ENCODE data around the gene TMEM175. TPM values are rescaled to one million over a fixed set of nuclear protein-coding genes. Genes with fewer than 3 reads are reported as not detected.

The TMEM175 gene
- total RNA-seq, 2 donors from 2014 or later, result 44.1 to 74.6 TPM

- peak; percentile 76 for DNase-seq (ENCODE audit: low spot score)
- Histone ChIP-seq H3K4me1 (replicated peaks) (peaks cover 9% of the 10 kb centered on the region), H3K27ac (peak overlapping the region in 1 of 2 donors; percentile 14), H3K9me3 (no peaks in the 10 kb centered on the region), H3K4me3 (peak overlapping the region in 1 of 2 donors; percentile 8), H3K27me3 (replicated peaks; ENCODE audit: insufficient read depth) (no peaks in the 10 kb centered on the region), H3K36me3 (no peaks in the 10 kb centered on the region)
- 25% methylated on average over 23 of the region's 23 CpGs for WGBS
- intact Hi-C loops (cut with DNase I), result no loop called here
- TF ChIP-seq POLR2AphosphoS5 (IDR thresholded peaks at IDR 0.05) (peak; percentile 51), POLR2A (IDR thresholded peaks at IDR 0.05) (peak; percentile 41)
- TF ChIP-seq, protein P1, sequence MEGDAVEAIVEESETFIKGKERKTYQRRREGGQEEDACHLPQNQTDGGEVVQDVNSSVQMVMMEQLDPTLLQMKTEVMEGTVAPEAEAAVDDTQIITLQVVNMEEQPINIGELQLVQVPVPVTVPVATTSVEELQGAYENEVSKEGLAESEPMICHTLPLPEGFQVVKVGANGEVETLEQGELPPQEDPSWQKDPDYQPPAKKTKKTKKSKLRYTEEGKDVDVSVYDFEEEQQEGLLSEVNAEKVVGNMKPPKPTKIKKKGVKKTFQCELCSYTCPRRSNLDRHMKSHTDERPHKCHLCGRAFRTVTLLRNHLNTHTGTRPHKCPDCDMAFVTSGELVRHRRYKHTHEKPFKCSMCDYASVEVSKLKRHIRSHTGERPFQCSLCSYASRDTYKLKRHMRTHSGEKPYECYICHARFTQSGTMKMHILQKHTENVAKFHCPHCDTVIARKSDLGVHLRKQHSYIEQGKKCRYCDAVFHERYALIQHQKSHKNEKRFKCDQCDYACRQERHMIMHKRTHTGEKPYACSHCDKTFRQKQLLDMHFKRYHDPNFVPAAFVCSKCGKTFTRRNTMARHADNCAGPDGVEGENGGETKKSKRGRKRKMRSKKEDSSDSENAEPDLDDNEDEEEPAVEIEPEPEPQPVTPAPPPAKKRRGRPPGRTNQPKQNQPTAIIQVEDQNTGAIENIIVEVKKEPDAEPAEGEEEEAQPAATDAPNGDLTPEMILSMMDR (IDR thresholded peaks at IDR 0.05), result no peak
Measured at GRCh38 chr4:985123-985830, 53.0 kb downstream of the TMEM175 start.

DNA sequence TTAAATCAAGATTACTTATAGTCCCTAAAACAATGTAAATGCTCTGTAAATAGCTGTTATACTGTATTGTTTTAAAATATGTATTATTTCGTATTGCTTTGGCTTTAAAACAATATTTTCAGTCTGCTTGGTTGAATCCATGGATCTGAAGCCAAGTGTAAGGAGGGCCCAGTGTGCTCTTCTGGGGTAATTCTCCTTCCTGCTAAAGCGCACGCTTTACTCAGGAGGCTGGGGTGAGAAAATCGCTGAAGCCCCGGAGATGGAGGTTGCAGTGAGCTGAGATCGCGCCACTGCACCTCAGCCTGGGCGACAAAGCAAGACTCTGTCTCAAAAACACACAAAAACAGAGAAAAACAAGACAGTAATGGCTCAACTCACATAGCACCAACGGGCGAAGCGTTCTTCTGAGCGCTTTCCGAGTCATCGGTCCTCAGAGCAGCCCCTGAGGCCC lies 54.2 kb downstream of the TMEM175 start:
- 3% methylated on average over 14 of the region's 14 CpGs for WGBS
- intact Hi-C loops (cut with DNase I), result no loop called here
- DNase-seq (ENCODE audit: low spot score), result no peak
- H3K4me3 ChIP-seq, result peak overlapping the region; percentile 49 to 72
- peak overlapping the region; percentile 57 to 65 for H3K27ac ChIP-seq
- TF ChIP-seq POLR2AphosphoS5 (IDR thresholded peaks at IDR 0.05), result no peak
- TF ChIP-seq, protein P1 (IDR thresholded peaks at IDR 0.05), result no peak
- TF ChIP-seq POLR2A (IDR thresholded peaks at IDR 0.05), result no peak
- H3K4me1 ChIP-seq (replicated peaks), result peaks cover 9% of the 10 kb centered on the region
- H3K27me3 ChIP-seq (replicated peaks; ENCODE audit: insufficient read depth), result no peaks in the 10 kb centered on the region
- H3K9me3 ChIP-seq, result no peaks in the 10 kb centered on the region
- no peaks in the 10 kb centered on the region for H3K36me3 ChIP-seq

DNA sequence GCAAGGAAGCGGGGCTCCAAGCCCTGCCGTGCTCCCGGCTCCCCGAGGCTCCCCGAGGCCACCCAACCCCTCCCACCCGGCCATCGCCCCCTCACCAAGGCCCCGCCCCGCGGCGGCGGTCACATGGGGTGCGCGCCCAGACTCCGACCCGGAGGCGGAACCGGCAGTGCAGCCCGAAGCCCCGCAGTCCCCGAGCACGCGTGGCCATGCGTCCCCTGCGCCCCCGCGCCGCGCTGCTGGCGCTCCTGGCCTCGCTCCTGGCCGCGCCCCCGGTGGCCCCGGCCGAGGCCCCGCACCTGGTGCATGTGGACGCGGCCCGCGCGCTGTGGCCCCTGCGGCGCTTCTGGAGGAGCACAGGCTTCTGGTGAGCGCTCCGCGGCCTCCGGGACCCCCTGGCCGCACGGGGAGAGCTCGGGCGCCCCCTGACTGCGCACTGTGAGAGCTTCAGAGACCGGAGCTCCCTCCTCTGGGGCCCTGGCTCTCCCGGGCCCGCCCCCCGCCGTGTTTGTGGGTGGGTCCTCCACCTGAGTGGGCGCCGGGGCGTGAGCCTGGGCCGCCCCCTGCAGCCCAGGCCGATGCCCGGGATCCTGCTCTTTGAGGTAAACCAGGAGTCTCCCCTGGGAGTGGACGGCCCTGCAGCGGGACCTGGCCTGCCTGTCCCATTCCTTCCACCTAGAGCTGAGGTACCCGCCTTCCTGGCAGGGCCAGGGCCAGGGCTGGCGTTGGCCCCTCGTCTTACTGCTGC lies 54.8 kb downstream of the TMEM175 start, which contains the start of gene IDUA:
Gene IDUA, plus strand, starts transcription at position 166 of the 745 bp plus-strand sequence. Its CDS starts 41 bp downstream, at position 207.
- TF ChIP-seq, protein P1 (IDR thresholded peaks at IDR 0.05), result peak in 3 of 4 experiments; percentile 20 to 61 (median 38)
- TF ChIP-seq POLR2A (IDR thresholded peaks at IDR 0.05) (peak; percentile 13), POLR2AphosphoS5 (IDR thresholded peaks at IDR 0.05) (no peak)
- Histone ChIP-seq H3K4me1 (replicated peaks) (peaks cover 9% of the 10 kb centered on the region), H3K4me3 (peak within 1 kb of the TSS; percentile 49 to 72), H3K9me3 (no peaks in the 10 kb centered on the region), H3K36me3 (no peaks in the 10 kb centered on the region), H3K27ac (peak within 1 kb of the TSS; percentile 57 to 65), H3K27me3 (replicated peaks; ENCODE audit: insufficient read depth) (no peaks in the 10 kb centered on the region)
- DNase-seq (ENCODE audit: low spot score), result peak; percentile 74
- intact Hi-C loops (cut with DNase I), result no loop called here
- WGBS, result under 1% methylated on average over 57 of the region's 69 CpGs

- Histone ChIP-seq H3K4me1 (replicated peaks) (peaks cover 12% of the 10 kb centered on the region), H3K36me3 (no peaks in the 10 kb centered on the region), H3K4me3 (peak overlapping the region; percentile 49 to 72), H3K9me3 (no peaks in the 10 kb centered on the region), H3K27ac (peak overlapping the region in 1 of 2 donors; percentile 65), H3K27me3 (replicated peaks; ENCODE audit: insufficient read depth) (no peaks in the 10 kb centered on the region)
- WGBS, result 50% methylated on average over 36 of the region's 37 CpGs
- intact Hi-C loops (cut with DNase I), result no loop called here
- no peak for DNase-seq (ENCODE audit: low spot score)
- TF ChIP-seq POLR2A (IDR thresholded peaks at IDR 0.05) (no peak), POLR2AphosphoS5 (IDR thresholded peaks at IDR 0.05) (no peak)
- TF ChIP-seq, protein P1 (IDR thresholded peaks at IDR 0.05), result no peak
Measured at GRCh38 chr4:987624-988513, 55.6 kb downstream of the TMEM175 start.

Data from prostate gland (tissue), 2 donors.